Osteoblast (primary cell): Measurements from ENCODE around the gene CRTC3. TPM values are rescaled to one million over a fixed set of nuclear protein-coding genes. Genes with fewer than 3 reads are reported as not detected.
A peak's percentile ranks its signal among the peaks of the same experiment; 100 is the strongest.

ENCODE experiments used
- DNase-seq: peaks from one replicate; pipeline ENCODE4 v3.0.0; 2011; ENCODE audit warnings: low spot score, mixed read lengths; ENCODE audit not compliant: insufficient read length; ENCODE audit errors: missing footprints
- H2AFZ ChIP-seq: 2 replicates; pipeline ENCODE4 v1.6.0; 2011; ENCODE audit warnings: mild to moderate bottlenecking, low read length
- H3K27ac ChIP-seq: 2 replicates; pipeline ENCODE4 v1.5.1; 2011; ENCODE audit warnings: mild to moderate bottlenecking, low read depth, low read length, moderate library complexity
- H3K27me3 ChIP-seq: 2 replicates; pipeline ENCODE4 v1.6.0; 2012; ENCODE audit warnings: mild to moderate bottlenecking, control low read depth, inconsistent platforms, low read length, moderate library complexity; ENCODE audit not compliant: insufficient read depth
- H3K36me3 ChIP-seq: 2 replicates; pipeline ENCODE4 v1.5.1; 2011; ENCODE audit warnings: mild to moderate bottlenecking, low read length, control low read depth, moderate library complexity; ENCODE audit not compliant: insufficient read depth
- H3K4me1 ChIP-seq: 2 replicates; pipeline ENCODE4 v1.5.1; 2011; ENCODE audit warnings: mild to moderate bottlenecking, low read length, control low read depth, moderate library complexity; ENCODE audit not compliant: insufficient read depth
- H3K4me2 ChIP-seq: 2 replicates; pipeline ENCODE4 v1.6.0; 2011; ENCODE audit warnings: mild to moderate bottlenecking, low read length; ENCODE audit not compliant: insufficient read depth
- H3K4me3 ChIP-seq: fragments of 200-600 bp; sonication (generic); 3 replicates; pipeline ENCODE4 v1.5.1; 2012; ENCODE audit warnings: mild to moderate bottlenecking, low read length, inconsistent platforms; ENCODE audit not compliant: insufficient read depth
- H3K79me2 ChIP-seq: 2 replicates; pipeline ENCODE4 v1.6.0; 2012; ENCODE audit warnings: mild to moderate bottlenecking, low read length, control low read depth, inconsistent platforms; ENCODE audit not compliant: insufficient read depth
- H3K9me3 ChIP-seq: 2 replicates; pipeline ENCODE4 v1.5.1; 2011; ENCODE audit warnings: low read depth, low read length, control low read depth
- H4K20me1 ChIP-seq: 2 replicates; pipeline ENCODE4 v1.6.0; 2012; ENCODE audit warnings: mild to moderate bottlenecking, low read length, control low read depth; ENCODE audit not compliant: insufficient read depth
- CTCF ChIP-seq: IDR thresholded peaks from 2 replicates; pipeline ENCODE4 v1.5.1; 2011; ENCODE audit warnings: mild to moderate bottlenecking, low read depth, low read length, moderate library complexity; ENCODE audit errors: extremely low read depth
- total RNA-seq: library from RNA; depleted of rRNA; stranded (reverse); fragments of >200 nt; gene quantifications from 2 replicates; pipeline ENCODE4 v1.2.3, GENCODE V29; 2012

Gene CRTC3
- total RNA-seq, 1 donor = 25.0 TPM

GRCh38 chr15:90560229-90560776, 30.6 kb downstream of the CRTC3 start:
- Histone ChIP-seq H2AFZ (no peak overlapping the region), H3K27me3 (no peaks in the 10 kb centered on the region), H3K27ac (peak overlapping the region; percentile 89), H3K9me3 (no peaks in the 10 kb centered on the region), H3K4me1 (peaks cover 48% of the 10 kb centered on the region), H3K4me2 (peak overlapping the region; percentile 35), H3K79me2 (peaks cover 60% of the 10 kb centered on the region), H4K20me1 (no peaks in the 10 kb centered on the region), H3K36me3 (no peaks in the 10 kb centered on the region), H3K4me3 (peak overlapping the region; percentile 3)
- peak; percentile 74 for DNase-seq
- no peak for TF ChIP-seq CTCF

GRCh38 chr15:90561344-90562244, 31.9 kb downstream of the CRTC3 start:
- Histone ChIP-seq H3K4me2 (no peak overlapping the region), H3K27me3 (no peaks in the 10 kb centered on the region), H3K4me1 (peaks cover 48% of the 10 kb centered on the region), H4K20me1 (no peaks in the 10 kb centered on the region), H2AFZ (no peak overlapping the region), H3K79me2 (peaks cover 59% of the 10 kb centered on the region), H3K4me3 (no peak overlapping the region), H3K27ac (peak overlapping the region; percentile 89), H3K36me3 (no peaks in the 10 kb centered on the region), H3K9me3 (no peaks in the 10 kb centered on the region)
- DNase-seq = no peak
- no peak for TF ChIP-seq CTCF

GRCh38 chr15:90562669-90563068, 32.9 kb downstream of the CRTC3 start:
- Histone ChIP-seq H3K36me3 (no peaks in the 10 kb centered on the region), H3K27me3 (no peaks in the 10 kb centered on the region), H3K27ac (no peak overlapping the region), H3K4me1 (peaks cover 40% of the 10 kb centered on the region), H2AFZ (no peak overlapping the region), H3K9me3 (no peaks in the 10 kb centered on the region), H3K4me3 (no peak overlapping the region), H3K4me2 (no peak overlapping the region), H4K20me1 (no peaks in the 10 kb centered on the region), H3K79me2 (peaks cover 55% of the 10 kb centered on the region)
- TF ChIP-seq CTCF = no peak
- no peak for DNase-seq

GRCh38 chr15:90563463-90563862, 33.7 kb downstream of the CRTC3 start:
- no peaks in the 10 kb centered on the region for H3K9me3 ChIP-seq
- DNase-seq = no peak
- H4K20me1 ChIP-seq = no peaks in the 10 kb centered on the region
- no peak overlapping the region for H3K4me2 ChIP-seq
- no peak overlapping the region for H3K4me3 ChIP-seq
- no peaks in the 10 kb centered on the region for H3K27me3 ChIP-seq
- TF ChIP-seq CTCF = no peak
- H3K27ac ChIP-seq = no peak overlapping the region
- H3K36me3 ChIP-seq = no peaks in the 10 kb centered on the region
- peaks cover 55% of the 10 kb centered on the region for H3K79me2 ChIP-seq
- peaks cover 32% of the 10 kb centered on the region for H3K4me1 ChIP-seq
- H2AFZ ChIP-seq = no peak overlapping the region
